GM21825 (cell line): ENCODE data around the gene SPOP.
A peak's percentile ranks its signal among the peaks of the same experiment; 100 is the strongest.
"Not testable (repeated sequence)": the region's sequence is repeated elsewhere in the genome, so short reads cannot be mapped to it uniquely, and the experiment has no call there.

ENCODE experiments used
- ATAC-seq: cut with Tn5 transposase; IDR thresholded peaks from one replicate; pipeline ENCODE4 v1.9.1; 2021; ENCODE audit warnings: mild to moderate bottlenecking, moderate library complexity; ENCODE audit not compliant: unreplicated experiment

SPOP gene

DNA sequence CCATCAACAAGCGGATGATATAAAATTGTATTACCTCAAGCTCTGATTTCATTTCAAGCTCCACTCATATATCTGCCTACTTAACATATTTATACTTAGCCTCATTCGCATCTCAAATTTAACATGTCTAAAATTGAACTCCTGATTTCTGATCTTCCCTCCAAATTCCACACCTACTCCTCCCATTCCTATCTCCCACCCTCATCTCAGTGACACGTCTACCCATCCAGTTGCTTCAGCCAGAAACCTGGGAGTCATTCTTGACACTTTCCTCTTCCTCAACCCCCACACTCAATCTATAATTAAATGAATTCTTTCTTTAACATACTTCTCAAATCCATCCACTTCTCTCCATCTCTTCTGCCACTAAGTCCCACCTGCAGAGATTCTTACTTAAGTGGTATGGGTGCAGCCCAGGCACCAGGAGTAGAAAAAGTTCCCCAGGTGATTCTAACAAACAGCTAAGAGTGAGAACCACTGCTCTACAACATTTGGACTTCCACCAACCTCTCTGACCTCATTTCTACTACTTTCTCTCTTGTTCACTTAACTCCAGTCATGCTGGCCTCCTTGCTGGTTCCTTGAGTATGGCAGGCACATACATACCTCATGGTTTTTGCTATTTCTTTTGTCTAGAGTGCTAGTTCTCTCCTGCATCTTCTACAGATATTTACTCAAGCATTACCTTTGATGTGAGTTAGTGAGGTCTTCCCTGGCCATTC lies 18.1 kb downstream of the SPOP start:
- ATAC-seq: no peak

DNA sequence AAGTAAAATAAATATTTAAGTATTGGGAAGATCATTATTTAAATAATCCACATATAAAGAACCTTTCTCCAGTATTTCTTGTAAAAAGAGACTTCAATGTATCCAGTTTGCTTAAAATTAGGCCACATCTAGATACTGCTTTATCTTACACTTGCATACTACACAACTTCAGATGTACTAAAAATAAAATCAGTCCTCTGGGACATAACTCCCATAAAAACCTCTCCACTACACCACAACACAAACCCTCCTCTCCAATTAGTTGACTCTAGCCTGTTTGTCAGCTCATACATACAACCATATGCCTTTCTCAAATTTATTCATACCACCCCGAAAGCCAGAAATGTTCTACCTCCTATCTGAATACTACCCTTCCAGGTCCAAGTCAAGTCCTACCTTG lies 21.6 kb downstream of the SPOP start:
- ATAC-seq: no peak

DNA sequence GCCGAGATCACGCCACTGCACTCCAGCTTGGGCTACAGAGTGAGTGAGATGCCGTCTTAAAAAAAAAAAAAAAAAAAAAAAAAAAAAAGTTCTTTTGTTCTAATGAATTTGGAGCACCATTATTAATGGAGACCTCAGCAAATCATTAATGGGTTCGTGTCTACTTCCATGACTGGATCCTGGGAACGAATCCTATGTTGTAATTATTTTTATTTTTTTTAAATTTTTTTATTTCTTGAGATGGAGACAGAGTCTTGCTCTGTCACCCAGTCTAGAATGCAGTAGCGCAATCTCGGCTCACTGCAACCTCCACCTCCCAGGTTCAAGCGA lies 30.7 kb downstream of the SPOP start:
- ATAC-seq: no peak

DNA sequence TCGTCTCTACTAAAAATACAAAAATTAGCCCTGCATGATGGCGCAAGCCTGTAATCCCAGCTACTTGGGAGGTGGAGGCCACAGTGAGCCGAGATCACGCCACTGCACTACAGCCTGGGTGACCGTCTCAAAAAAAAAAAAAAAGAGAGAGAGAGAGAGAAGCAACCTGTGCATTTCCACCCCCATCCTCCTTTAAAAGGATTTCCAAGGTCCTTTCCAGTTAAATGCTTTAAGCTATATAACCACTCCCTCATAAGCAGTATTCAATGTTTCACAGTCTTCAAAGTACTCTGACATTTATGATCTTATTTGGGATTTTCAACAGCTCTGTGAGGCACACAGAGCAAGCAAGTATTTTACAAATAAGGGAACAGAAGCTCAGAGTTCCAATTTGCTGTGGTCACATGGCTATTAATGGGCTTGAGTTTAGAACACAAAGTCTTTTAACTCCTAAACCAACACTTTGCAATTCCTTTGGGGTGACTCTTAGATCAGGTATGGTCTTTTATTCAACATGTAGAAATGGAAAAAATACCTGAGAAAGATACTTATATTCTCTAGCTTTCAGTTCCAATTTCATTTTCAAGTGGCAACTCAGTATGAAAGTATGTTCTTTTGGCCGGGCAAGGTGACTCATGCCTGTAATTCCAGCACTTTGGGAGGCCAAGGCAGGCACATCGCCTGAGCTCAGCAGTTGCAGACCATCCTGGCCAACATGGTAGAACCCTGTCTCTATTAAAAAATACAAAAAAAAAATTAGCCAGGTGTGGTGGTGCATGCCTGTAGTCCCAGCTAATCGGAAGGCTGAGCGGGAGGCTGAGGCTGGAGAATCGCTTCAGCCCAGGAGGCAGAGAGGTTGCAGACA lies 31.3 kb downstream of the SPOP start:
- peak; percentile 65 for ATAC-seq

DNA sequence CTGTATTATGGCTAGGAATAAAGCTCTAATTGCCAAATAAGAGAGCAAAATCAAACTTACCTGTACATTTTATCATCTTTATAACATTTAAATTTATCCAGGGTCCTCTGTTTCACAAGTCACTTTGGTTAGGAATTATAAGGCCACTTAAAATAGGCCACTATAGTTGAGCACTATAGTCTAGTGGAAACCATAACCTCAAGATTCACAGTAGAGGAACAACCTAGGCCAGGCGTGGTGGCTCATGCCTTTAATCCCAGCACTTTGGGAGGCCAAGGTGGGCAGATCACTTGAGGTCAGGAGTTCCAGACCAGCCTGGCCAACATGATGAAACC lies 31.9 kb downstream of the SPOP start:
- not testable (repeated sequence) for ATAC-seq

DNA sequence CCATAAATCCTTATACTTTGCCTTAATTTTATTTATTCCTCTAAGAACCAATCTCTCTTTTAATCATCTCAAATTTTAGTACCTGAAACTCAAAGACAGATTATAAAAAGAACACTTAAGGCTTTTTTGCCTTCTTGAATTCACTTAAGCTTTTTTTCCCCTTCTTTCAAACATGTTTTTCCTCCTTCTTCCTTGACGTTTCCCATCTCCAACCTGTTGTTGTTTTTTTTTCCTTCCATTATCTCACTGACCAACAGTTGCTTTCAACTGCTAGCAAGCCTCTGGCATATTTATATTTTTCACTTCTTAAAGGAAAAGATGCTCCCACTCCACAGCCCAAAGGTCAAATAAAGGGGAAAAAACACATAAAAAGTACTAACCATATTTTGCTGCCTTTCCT lies 32.2 kb downstream of the SPOP start:
- no peak for ATAC-seq

DNA sequence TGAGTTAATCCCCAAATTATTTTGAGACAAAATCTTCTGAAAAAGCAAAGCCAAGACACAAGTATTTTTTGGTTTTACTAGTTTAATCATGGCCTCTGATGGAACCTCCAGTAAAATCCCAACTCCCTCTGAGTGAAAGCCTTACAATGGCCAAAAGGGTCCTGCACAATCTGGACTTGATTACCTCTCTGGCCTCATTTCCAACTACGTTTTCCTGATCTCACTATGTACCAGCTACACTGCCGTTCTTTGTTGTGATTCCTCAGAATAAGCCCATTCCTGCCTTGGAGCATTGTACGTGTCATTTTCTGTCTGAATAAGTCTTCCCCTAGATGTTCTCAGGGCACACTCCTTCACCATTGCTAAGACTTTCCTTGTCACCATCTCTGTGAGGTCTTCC lies 37.3 kb downstream of the SPOP start:
- no peak for ATAC-seq

DNA sequence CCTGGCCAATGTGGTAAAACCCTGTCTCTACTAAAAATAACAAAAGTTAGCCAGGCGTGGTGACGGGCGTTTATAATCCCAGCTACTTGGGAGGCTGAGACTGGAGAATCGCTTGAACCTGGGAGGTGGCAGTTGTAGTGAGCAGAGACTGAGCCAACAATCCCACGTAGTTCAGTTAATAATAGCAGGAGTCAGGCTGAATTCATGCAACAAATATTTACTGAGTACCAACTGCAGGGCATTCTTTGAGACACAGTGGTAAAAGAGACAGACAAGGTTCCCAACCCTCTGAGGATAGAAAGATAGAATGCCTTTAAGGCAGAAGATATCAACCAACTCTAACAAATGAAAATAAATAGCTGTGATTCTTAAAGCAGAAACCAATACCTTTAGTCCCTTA lies 39.1 kb downstream of the SPOP start:
- ATAC-seq: no peak

DNA sequence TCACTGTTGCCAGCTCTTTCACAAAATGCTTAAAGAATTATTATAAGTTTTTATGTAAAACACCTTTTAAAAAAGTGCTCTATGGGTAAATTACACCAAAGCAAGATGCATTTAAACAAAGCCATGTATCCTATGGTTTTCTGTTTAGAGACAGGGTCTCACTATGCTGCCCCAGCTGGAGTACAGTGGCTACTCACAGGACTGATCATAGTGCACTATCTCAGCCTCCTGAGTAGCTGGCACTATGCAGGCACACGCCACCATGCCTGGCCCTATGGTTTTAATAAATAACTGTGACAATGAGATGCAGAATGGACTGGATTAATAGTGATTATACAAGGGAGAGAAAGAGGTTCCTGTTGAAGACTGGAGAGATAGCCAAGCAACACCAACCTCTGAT lies 40.2 kb downstream of the SPOP start:
- no peak for ATAC-seq

DNA sequence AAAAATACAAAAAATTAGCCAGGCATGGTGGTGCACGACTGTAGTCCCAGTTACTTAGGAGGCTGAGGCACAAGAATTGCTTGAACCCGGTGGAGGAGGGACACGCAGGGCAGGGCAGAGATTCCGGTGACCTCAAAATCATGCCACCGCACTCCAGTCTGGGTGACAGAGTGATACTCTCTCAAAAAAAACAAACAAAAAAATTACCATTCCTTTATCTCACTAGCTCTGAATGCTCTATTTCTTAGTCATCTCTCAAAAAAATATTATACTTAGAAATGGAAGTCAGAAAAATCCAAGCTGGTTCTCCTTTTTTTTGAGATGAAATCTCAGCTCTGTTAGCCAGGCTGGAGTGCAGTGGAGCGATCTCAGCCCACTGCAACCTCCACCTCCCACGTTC lies 40.8 kb downstream of the SPOP start:
- ATAC-seq: no peak

DNA sequence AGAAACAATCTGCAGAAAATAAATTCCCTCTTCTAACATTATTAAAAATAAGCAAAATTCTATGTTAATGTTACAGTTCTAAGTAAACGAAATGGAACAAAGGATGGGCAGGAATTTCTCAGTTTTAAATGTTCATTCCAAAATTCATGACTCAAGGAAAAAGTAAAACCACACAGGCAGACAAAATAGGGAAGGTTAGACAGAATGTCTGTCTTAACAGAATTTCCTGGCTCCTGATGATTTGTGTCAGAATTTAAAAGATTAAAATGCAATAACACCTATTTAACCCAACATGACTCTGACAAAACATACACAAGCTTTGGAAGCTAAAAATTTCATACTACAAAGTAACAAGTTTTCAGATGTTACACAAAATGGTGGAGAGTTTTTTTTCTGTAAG lies 42.8 kb downstream of the SPOP start:
- no peak for ATAC-seq

DNA sequence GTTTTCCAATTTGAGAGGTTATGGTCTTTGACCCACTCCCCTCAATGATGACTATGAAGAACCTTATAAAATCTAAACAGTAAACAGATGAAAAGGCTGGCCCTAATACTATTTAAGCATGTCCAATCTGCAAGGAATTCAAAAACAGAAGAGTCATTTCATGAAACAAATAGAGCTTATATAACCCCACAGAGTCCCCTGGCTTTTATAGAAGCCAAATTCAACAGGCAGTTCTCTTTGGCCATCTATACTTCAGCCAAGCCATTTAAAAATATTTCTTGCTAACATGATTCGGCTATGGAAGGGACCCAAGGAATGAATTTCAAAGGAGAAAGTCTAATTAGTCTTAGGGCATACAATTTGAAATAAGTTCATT lies 43.4 kb downstream of the SPOP start:
- ATAC-seq: no peak

DNA sequence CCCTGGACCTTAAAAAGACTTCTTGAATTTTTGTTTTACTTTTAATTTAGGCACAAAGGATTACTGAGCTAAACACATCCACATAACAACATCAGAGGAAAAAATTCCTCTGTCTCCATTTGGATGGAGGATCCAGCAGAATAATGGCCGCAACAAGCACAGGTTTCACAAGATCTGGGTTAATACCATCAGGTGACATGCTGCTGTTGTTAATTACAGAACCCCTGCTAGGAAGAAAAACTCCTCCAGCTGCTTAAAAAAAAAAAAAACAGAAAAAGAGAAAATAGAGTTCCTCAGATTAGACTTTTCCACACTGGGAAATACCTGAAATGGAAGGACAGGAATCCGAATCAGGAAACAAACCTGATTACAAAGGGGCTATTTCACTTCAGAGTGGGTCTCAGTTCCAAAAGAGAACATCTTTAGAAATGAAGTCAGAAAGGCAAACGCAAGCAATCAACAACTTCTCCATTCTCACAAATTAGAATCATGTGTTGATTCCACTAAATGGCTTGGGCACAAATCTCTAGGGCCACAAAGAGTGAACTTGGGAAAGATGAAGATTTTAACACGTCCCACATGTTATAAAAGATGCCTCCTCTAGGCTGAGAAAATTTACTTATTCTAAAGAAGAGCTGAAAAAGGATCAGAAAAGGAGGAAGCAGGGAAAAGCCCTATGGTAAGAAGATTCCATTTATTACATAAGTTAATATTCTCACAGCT lies 44.0 kb downstream of the SPOP start:
- ATAC-seq: no peak

DNA sequence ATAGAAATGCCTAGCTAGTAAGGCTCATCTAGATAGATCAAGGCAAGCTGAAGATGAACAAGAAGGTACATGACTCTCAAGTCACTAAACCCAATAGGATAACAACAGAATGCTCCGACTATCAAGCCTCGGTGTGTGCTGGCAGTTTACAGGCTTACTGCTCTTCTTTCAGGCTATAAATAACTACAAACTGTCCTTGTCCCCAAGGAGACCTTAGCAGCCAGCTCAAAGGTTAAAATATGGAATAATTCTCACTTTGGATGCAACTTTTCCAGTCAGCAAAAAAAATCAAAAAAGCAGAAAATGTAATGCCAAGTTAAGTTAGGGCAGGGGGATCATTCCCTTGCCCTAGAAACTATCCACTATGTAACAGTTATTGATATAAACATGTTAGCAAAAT lies 44.6 kb downstream of the SPOP start:
- ATAC-seq: no peak

DNA sequence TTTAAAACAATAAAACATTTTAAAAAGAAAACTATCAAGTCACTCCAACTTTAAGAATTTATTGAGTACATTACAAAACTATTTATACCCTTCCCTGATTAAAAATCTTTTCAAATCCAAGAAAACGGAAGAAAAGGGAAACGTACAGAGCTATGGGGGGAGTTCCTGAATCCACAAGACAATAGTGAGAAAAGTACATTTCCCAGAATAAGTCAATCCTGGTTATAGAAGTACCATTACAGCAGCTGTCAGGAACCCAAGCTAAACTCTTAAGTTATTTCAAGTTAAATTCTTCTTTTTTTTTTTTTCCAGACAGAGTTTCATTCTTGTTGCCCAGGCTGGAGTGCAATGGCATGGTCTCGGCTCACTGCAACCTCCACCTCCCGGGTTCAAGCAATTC lies 45.7 kb downstream of the SPOP start:
- ATAC-seq: no peak

DNA sequence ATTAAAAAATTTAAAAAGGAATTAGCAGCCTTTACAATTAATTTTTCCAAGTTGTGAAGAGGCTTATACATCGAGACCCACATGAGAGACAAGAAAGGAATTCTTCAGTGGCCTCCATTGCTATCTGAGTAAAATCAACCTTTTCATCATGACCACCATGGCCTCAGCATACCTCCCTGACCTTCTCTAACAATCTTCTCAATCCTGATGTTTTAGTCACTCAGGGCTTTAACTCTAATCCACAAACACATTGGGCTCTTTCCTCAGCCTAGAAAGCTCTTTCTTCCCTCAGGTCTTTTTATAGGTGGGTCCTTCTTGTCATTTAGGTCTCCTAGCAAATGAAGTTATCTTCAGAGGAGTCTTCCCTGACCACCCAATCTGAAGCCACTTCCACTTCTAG lies 46.4 kb downstream of the SPOP start:
- no peak for ATAC-seq

DNA sequence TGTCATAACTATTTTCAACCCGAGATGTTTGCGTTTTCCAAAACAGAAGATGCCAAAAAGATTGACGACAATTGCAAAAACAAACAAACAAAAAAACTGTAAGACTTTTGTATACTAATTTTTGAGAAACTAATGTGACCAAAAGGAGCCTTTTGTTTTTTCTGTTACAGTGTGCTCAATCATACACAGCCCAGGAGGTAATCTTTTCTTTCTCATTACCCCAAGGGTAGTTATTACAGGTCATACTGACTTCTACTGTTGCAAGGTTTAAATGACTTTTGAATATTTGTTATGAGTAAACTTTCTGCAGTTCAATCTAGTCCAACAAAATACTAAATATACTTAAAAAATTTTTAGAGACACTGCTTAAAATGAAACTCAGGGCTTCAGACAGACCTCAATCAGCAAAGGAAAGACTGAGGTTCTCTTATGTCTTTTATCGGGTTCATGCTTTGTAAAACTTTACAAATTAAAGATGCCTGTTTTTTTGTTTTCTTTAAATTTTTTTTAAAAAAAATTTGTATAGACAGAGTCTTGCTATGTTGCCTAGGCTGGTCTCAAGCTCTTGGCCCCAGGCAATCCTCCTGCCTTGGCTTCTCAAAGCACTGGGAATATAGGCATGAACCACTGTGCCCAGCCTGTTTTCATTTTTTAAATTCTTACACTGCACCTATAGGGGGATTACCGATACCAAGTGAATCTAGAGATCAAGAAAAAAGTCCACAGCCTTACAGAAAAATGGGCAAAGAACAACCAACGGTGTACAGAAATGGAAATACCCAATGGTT lies 47.6 kb downstream of the SPOP start:
- no peak for ATAC-seq

DNA sequence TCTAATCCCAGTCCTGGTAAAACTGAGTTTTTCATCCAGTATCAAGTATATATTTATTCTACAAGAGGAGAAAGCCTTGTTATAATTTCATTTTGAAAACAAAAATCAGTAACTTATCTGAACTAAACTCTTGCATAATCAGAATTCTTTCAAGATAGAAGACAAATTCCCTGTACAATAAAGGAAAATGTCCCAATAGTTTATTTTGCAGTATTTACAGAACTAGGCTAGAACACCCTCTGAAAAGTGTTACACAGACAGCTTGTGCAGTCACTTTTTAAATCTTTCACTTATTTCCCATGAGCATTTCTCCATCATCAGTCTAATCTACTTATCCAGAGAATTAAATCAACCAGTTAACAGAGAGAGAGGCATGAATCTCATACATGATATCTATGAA lies 48.5 kb downstream of the SPOP start:
- no peak for ATAC-seq

DNA sequence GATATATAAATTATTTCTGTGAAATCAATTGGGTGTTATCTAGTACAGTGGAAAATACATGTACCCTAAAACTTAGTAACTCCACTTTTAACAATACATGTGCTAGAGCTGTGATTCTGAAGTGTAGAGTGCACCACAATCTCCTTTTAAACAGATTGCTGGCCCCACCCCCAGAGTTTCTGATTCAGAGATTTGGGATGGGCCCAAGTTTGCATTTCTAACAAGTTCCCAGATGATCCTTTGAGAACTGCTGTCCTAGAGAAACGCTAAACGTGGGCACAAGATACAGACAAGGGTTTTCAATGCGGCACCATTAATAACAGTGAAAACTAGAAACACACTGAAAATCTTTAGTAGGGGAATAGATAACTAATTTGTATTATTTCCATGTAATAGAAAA lies 53.0 kb downstream of the SPOP start:
- no peak for ATAC-seq

DNA sequence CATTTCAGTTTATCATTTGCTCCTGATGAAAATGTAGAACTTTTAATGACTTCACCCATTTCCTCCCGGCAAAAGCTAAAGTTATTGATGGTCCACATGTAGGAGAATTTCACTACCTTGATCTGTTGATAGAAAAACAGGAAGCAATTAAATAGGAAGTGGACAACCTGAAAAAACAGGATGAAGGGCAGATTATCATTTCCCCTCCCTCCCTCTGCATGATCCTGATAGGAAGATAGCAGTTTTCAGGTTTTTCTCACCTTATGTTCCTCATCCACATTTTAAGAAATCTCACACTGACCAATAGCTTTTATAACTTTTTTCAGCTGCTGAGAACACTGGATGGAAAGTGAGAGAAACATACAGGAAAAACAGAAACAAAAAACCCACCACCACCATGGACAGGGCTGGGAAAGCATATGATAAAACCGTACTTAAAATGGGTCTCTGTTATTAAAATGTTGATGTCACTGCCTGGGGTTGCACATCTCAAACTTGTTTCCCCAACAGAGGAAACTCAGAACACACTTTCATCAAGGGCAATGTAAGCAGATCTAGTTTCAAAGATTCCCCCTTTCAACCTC lies 55.9 kb downstream of the SPOP start:
- no peak for ATAC-seq

DNA sequence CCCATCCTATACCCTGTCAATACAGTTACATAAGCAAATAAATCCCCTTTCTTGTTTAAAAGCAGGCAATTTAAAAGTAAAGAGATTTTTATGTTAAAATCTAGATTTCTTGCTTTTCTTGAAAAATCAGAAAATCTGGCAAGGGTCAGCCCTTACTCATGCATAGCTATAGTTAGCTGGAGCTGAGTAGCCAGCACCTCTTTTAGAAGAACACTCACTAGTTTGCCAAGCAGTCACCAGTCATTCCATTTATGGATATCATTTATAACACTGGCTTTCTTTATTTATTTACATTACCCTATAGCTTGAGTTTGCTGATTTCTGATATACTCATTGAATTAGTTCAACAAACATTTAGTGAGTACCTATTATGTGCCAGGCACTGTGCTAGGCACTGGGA lies 56.5 kb downstream of the SPOP start:
- no peak for ATAC-seq
